Fibroblast of villous mesenchyme (primary cell): Measurements from ENCODE around the gene TLR2. TPM values are rescaled to one million over a fixed set of nuclear protein-coding genes. Genes with fewer than 3 reads are reported as not detected.

Experiments used
- DNase-seq: peaks from one replicate; pipeline ENCODE4 v3.0.0-alpha.2; 2010; ENCODE audit warnings: low read depth
- H3K4me3 ChIP-seq: 2 replicates; pipeline ENCODE4 v1.5.1; 2011; ENCODE audit warnings: low read depth, mild to moderate bottlenecking, low read length
- total RNA-seq: library from RNA; depleted of rRNA; stranded (reverse); fragments of >200 nt; gene quantifications from 2 replicates; pipeline ENCODE4 v1.2.3, GENCODE V29; 2012
- TF ChIP-seq, protein P1 (sequence below): IDR thresholded peaks from 2 replicates; pipeline ENCODE4 v1.5.1; 2012; ENCODE audit warnings: low read depth, mild to moderate bottlenecking, low read length; ENCODE audit not compliant: insufficient read depth

TLR2 gene
- total RNA-seq, 1 donor: under 0.01 TPM

GRCh38 chr4:153725136-153725830 lies 41.2 kb downstream of the TLR2 start:
- TF ChIP-seq, protein P1, sequence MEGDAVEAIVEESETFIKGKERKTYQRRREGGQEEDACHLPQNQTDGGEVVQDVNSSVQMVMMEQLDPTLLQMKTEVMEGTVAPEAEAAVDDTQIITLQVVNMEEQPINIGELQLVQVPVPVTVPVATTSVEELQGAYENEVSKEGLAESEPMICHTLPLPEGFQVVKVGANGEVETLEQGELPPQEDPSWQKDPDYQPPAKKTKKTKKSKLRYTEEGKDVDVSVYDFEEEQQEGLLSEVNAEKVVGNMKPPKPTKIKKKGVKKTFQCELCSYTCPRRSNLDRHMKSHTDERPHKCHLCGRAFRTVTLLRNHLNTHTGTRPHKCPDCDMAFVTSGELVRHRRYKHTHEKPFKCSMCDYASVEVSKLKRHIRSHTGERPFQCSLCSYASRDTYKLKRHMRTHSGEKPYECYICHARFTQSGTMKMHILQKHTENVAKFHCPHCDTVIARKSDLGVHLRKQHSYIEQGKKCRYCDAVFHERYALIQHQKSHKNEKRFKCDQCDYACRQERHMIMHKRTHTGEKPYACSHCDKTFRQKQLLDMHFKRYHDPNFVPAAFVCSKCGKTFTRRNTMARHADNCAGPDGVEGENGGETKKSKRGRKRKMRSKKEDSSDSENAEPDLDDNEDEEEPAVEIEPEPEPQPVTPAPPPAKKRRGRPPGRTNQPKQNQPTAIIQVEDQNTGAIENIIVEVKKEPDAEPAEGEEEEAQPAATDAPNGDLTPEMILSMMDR: no peak
- H3K4me3 ChIP-seq: no peak overlapping the region
- DNase-seq: no peak

DNA sequence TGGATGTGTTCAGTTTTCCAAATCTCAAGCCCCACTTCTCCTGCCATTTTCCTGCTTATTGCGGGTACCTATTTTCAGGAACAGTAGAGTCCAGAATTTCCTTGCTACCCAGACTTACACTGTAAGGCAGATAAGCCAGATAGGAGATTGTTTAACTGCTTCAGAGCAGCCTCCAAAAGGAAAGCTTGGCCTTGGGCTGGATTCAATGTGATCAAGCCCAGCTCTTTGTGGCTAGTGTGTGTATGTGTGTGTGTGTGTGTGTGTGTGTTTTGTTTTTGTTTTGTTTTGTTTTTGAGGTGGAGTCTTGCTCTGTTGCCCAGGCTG lies 41.7 kb downstream of the TLR2 start:
- no peak overlapping the region for H3K4me3 ChIP-seq
- TF ChIP-seq, protein P1: no peak
- no peak for DNase-seq

DNA sequence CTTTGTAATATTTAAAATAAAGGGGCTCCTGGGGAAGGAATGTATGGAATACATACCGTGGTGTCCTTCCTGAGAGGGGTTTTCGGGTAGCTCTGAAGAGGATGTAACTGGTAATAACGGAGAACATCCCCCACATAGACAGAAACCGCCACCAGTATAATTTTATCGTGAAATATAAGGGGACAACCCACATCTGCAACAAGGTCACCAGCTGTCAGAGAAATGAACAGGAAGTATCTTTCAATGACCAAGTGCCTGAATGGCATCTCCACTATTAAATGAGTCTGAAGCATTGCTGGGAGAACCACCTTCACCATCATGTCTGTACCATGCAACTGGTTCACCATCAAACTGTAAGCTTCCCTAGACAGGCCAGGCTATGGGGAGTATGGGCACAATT lies 44.1 kb downstream of the TLR2 start:
- no peak overlapping the region for H3K4me3 ChIP-seq
- TF ChIP-seq, protein P1: no peak
- DNase-seq: no peak

DNA sequence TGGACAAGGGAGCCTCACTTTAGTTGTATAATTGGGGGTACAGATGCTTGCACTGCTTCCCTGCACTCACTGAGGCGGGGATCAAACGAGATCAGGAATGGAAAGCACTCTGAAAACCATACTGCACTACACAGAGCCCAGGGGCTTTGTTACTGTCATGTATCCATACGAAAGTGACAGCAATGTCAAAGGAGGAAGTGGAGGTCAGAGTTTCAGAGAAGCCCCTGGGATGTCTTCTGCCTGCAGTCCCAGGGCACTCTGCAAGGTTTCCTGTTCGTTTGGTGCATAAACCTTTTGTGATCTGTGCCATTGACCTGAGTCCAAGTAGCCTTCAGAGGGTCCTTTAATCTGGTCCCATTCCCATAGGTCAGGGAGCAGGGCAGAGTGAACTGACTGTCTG lies 44.6 kb downstream of the TLR2 start:
- DNase-seq: no peak
- TF ChIP-seq, protein P1: no peak
- no peak overlapping the region for H3K4me3 ChIP-seq

- no peak for DNase-seq
- H3K4me3 ChIP-seq: no peak overlapping the region
- TF ChIP-seq, protein P1: no peak
Observed at GRCh38 chr4:153729895-153730294, 45.8 kb downstream of the TLR2 start.

- peak; percentile 52 for DNase-seq
- H3K4me3 ChIP-seq: no peak overlapping the region
- TF ChIP-seq, protein P1: no peak
Observed at GRCh38 chr4:153731239-153731638, 47.2 kb downstream of the TLR2 start.
